GM18502 (cell line): ENCODE measurements around the gene KDM5A.

Source experiments
- ATAC-seq: cut with Tn5 transposase; IDR thresholded peaks from one replicate; pipeline ENCODE4 v1.9.1; 2021; ENCODE audit warnings: mild to moderate bottlenecking; ENCODE audit not compliant: unreplicated experiment, poor library complexity

KDM5A gene

GRCh38 chr12:286531-287300, 102.4 kb downstream of the KDM5A start:
- ATAC-seq = no peak

- no peak for ATAC-seq
Observed at GRCh38 chr12:278046-278445, 111.1 kb downstream of the KDM5A start.

- no peak for ATAC-seq
Observed at GRCh38 chr12:275812-276211, 113.3 kb downstream of the KDM5A start.

DNA sequence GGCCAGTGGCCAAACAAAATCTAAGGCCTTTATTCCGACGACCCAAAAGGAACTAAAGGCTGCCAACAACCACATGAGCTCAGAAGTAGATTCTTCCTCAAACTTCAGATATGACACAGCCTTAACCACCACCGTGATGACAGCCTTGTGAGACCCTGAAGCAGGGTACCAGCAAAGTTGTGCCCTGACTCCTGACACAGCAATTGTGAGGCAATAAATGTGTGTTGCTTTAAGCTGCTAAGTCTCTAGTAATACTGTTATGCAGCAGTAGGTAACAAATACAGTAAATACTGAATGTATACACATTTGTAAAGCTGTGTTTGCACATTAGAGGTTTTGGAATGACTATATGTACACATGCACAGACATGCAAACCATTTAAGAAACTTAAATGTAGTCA, 115.7 kb downstream of the KDM5A start:
- no peak for ATAC-seq

GRCh38 chr12:272942-273341, 116.2 kb downstream of the KDM5A start:
- ATAC-seq = no peak

DNA sequence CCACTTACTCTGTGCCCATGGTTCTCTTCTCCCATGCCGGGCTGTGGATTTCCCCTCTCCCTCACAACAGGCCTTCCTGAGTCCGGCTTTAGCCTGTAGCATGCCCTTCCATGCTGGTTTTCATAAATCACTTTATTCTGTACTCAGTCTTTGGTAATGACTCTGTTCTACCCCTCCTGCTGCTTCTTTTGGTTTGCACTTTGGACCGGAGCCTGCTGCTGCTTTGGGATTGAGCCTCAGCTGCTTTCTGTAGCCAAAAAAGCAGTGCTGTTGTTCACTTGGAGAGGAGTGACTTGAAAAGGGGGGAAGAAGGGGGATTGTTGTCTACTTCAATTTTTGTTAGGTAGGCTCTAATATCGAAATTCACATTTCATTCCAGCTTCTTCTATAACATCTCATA, 118.0 kb downstream of the KDM5A start:
- no peak for ATAC-seq

- no peak for ATAC-seq
Observed at GRCh38 chr12:269191-269590, 119.9 kb downstream of the KDM5A start.

DNA sequence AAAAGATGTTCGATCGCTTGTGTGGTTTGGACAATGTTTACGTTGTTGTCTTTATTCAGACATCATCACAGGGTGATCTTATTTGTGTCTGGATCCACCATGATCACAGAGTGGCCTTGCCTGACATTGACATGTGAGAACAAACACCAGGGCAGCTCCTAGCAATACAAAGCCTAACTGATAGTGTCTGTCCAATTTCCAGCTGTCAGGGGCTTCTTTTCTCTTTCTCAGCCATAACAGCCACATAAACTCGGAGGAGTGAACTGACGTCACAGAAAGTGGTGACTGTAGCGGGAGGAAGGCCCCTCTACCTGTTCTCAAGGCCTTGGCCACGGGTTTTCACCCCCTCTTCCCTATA, 120.7 kb downstream of the KDM5A start:
- ATAC-seq = no peak

GRCh38 chr12:267581-268482, 121.3 kb downstream of the KDM5A start:
- no peak for ATAC-seq

GRCh38 chr12:265096-265495, 124.0 kb downstream of the KDM5A start:
- ATAC-seq = no peak

DNA sequence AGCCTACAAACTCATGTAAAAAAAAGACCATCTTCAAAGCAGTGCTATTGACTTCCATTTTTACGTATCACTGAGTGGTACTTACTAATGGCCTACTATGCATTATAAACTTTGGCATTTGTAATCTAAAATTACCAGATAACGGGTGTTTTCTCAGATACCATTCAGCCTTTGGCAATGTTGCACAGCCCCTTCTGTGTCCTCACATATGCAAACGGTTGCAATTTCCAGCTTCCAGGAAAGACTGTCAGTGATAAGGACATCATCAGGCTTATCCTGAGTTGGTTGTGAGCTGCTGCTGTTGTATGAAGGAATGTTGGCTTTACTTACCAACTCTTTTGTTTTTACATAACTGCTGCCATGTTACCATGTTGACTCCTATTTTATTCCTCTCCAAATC, 124.9 kb downstream of the KDM5A start:
- no peak for ATAC-seq

DNA sequence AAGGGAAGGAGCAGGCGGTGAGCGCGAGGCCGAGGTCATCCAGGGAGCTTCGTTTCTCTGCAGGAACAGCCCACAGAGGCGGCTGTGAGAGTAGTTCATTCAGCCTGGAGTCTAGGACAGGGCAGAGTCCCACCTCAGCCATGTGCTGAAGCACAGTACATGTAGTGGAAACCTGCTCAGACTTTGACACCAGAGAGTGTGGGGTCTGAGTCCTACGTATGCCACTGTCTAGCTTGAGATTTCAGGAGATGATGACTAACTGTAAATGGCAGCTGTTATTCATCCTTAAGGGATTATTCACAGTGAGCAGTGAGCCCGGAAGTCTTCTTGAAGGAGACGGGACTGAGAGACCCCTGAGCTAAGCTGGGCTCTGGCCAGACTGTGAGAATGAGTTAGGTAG, 125.5 kb downstream of the KDM5A start:
- ATAC-seq = no peak

GRCh38 chr12:262817-263216, 126.3 kb downstream of the KDM5A start, which contains the start of gene SLC6A13:
Gene SLC6A13, minus strand, starts transcription at chr12:262836. Its CDS starts 2,784 bp downstream, at chr12:260052.
- ATAC-seq = no peak

DNA sequence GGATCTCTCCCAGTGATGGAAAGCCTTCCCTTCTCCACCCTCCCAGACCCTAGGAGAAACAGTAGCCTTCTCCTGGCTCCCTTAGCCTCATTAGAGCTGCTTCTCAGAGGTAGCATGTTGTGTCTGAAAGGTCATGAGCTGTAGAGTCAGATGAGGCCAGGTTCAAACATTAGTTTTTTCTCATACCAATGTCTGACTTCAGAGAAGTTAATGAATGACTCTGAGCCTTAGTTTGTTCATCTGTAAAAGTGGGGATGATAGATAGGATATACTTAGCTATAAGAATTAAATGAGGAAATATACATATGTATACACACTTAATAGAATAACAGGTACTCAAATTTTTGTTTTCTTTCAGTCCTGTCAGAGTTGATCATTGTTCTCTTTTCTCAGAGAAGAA, 127.0 kb downstream of the KDM5A start:
- no peak for ATAC-seq

- no peak for ATAC-seq
Observed at GRCh38 chr12:257521-258321, 131.4 kb downstream of the KDM5A start.

DNA sequence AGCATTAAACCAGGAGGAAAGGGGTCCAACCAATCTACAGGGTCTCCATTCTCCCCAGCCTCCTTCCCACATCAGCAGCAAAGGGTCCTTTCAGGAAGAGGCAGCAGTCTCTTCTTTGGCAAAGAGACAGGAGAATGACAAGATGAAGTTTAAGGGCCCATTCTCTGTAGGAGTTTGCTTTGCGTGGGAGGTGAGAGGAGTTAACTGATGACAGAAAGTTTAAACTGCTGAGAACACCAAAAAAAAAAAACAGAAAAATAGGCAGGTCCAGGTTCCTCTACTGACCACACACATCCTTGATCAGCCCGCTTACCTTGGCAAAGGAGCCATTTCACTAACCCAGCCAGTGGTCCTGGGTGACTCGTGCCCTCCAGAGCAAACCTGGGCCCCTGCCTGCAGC, 132.2 kb downstream of the KDM5A start:
- ATAC-seq = no peak

- ATAC-seq = no peak
Observed at GRCh38 chr12:256225-256624, 132.9 kb downstream of the KDM5A start.

DNA sequence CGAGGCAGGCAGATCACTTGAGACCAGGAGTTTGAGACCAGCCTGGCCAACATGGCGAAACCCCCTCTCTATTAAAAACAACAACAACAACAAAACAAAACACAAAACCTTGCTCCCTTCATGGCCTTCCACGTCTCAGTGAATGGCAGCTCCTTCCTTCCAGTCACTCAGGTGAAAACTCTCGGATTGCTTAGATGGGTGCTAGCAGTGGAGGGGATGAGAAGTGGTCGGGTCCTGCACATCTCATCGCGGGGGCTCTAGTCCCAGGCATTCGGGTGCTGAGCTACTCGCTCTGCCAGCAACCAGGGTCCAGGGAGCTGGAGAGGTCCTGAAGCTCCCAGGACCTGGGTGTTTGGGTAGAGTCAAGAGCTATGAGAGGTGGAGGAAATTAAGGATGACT, 134.2 kb downstream of the KDM5A start:
- ATAC-seq = no peak

DNA sequence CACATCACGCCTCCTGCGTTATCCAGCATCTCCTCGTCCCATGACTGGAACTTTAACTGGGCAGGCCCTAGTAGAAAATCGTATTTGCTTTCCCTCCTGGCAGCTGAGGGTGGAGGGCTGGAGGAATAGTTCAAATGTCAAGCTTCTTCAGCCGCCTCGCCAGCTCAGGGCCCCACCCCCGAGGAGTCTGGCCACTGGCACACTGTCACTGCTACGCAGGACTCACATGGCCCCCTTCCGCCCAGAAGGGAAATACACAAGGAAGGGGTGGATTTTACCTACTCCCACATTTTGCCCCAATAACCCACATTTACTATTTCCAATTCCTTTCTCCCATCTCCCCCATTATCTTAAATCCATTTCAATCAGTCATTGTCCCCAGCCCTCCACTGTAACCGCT, 135.1 kb downstream of the KDM5A start:
- ATAC-seq = no peak

- no peak for ATAC-seq
Observed at GRCh38 chr12:253116-253831, 135.8 kb downstream of the KDM5A start.
